Fibroblast of peridontal ligament (primary cell): ENCODE measurements around the gene ODAD4.

Source experiments
- DNase-seq: peaks from one replicate; pipeline ENCODE4 v3.0.0-alpha.2; 2010; ENCODE audit errors: extremely low read depth

Gene ODAD4

GRCh38 chr17:41941168-41941567 lies 10.8 kb downstream of the ODAD4 start:
- DNase-seq = no peak

- DNase-seq = no peak
Observed at GRCh38 chr17:41942626-41943373, 12.4 kb downstream of the ODAD4 start.

- DNase-seq = no peak
Observed at GRCh38 chr17:41943492-41943891, 13.1 kb downstream of the ODAD4 start.

GRCh38 chr17:41944943-41945342 lies 14.5 kb downstream of the ODAD4 start:
- DNase-seq = no peak

GRCh38 chr17:41948762-41949460 lies 18.5 kb downstream of the ODAD4 start:
- DNase-seq = no peak

GRCh38 chr17:41956522-41956921 lies 26.1 kb downstream of the ODAD4 start:
- DNase-seq = no peak

GRCh38 chr17:41957031-41957868 lies 26.8 kb downstream of the ODAD4 start:
- DNase-seq = no peak

GRCh38 chr17:41957869-41958439 lies 27.5 kb downstream of the ODAD4 start:
- no peak for DNase-seq

- DNase-seq = no peak
Observed at GRCh38 chr17:41959030-41959335, 28.6 kb downstream of the ODAD4 start.

- DNase-seq = peak; percentile 65
Observed at GRCh38 chr17:41959336-41960095, 29.1 kb downstream of the ODAD4 start.

GRCh38 chr17:41962111-41962510 lies 31.7 kb downstream of the ODAD4 start:
- no peak for DNase-seq

- DNase-seq = peak; percentile 64
Observed at GRCh38 chr17:41962768-41963434, 32.5 kb downstream of the ODAD4 start.

GRCh38 chr17:41965694-41966462 lies 35.5 kb downstream of the ODAD4 start:
- peak; percentile 50 for DNase-seq

GRCh38 chr17:41966463-41967140 lies 36.2 kb downstream of the ODAD4 start, which contains the start of gene CNP:
TSS of gene CNP (plus strand) at chr17:41966795. CDS start at chr17:41966885, 90 bp downstream.
- peak; percentile 83 for DNase-seq

- no peak for DNase-seq
Observed at GRCh38 chr17:41967141-41967920, 36.9 kb downstream of the ODAD4 start.

GRCh38 chr17:41967921-41968578 lies 37.6 kb downstream of the ODAD4 start:
- DNase-seq = no peak

GRCh38 chr17:41968676-41969075 lies 38.3 kb downstream of the ODAD4 start:
- no peak for DNase-seq

GRCh38 chr17:41970901-41971331 lies 40.5 kb downstream of the ODAD4 start:
- no peak for DNase-seq
